ENCODE measurements around the gene MDN1. TPM values are rescaled to one million over a fixed set of nuclear protein-coding genes. Genes with fewer than 3 reads are reported as not detected.

The MDN1 gene
- total and polyA plus RNA-seq, 2 of the 4 experiments (the other 2 are of a cell fraction) = 7.7 to 26.7 TPM

GRCh38 chr6:89803271-89803670 is 16.3 kb downstream of the MDN1 start:
- H3K27me3 ChIP-seq (ENCODE audit: control insufficient read depth, insufficient read depth, low read length) = no peaks in the 10 kb centered on the region
- intact Hi-C loops (cut with micrococcal nuclease) = no loop called here
- H3K14ac ChIP-seq (replicated peaks; ENCODE audit: low read depth, low read length) = no peak overlapping the region
- 92% methylated on average over 4 of the region's 10 CpGs; no CpG with 5 or more reads in 1 of the 2 experiments for WGBS, 2 experiments (ENCODE audit: extremely low coverage in 2 of 2, insufficient read length in 1 of 2)
- no peak overlapping the region for H3K9ac ChIP-seq (ENCODE audit: low read depth, low read length)
- H3K79me1 ChIP-seq (ENCODE audit: low read depth in 1 of 2, low read length in 2 of 2) = peaks cover 15 to 20% of the 10 kb centered on the region in 2 experiments
- no peak for DNase-seq
- no peak overlapping the region for H2BK15ac ChIP-seq (ENCODE audit: low read depth, low read length)
- H3K4me1 ChIP-seq (ENCODE audit: control insufficient read depth, insufficient read depth, low read length) = no peaks in the 10 kb centered on the region
- no peak overlapping the region for H3K4ac ChIP-seq (ENCODE audit: low read depth, low read length)
- no peak for ATAC-seq (ENCODE audit: low read depth)
- no peak overlapping the region for H2AFZ ChIP-seq (replicated peaks; ENCODE audit: low read length, poor library complexity)
- in situ Hi-C loops (cut with MboI; ENCODE audit: low sequenced_read_pairs) = no loop called here
- no peak overlapping the region for H2BK5ac ChIP-seq (ENCODE audit: low read depth, low read length, poor library complexity, severe bottlenecking)
- H3K4me2 ChIP-seq (ENCODE audit: low read depth, low read length) = no peak overlapping the region
- no peak overlapping the region for H3K56ac ChIP-seq (ENCODE audit: extremely low read depth, insufficient read depth, low read length)
- H3K18ac ChIP-seq (ENCODE audit: low read depth, low read length) = no peak overlapping the region
- H4K5ac ChIP-seq (ENCODE audit: low read depth, low read length) = no peak overlapping the region
- peaks cover 4% of the 10 kb centered on the region; the same call in 1 of the 2 replicates for H4K20me1 ChIP-seq (ENCODE audit: insufficient read depth, low read length)
- H3K36me3 ChIP-seq (ENCODE audit: control insufficient read depth, insufficient read depth, low read length) = peaks cover 6% of the 10 kb centered on the region
- no peak overlapping the region for H4K91ac ChIP-seq (ENCODE audit: insufficient read depth, low read depth, low read length)
- H3K9me1 ChIP-seq (ENCODE audit: insufficient read depth, low read length) = no peaks in the 10 kb centered on the region; the same call in 1 of the 2 replicates
- dilution Hi-C loops (cut with HindIII; ENCODE audit: low sequenced_read_pairs, unreplicated experiment) = no loop called here
- no peak overlapping the region for H2BK20ac ChIP-seq (ENCODE audit: low read depth, low read length)
- CTCF ChIA-PET = no interaction called here
- no peak overlapping the region for H3K23ac ChIP-seq (ENCODE audit: low read depth, low read length)
- BruUV-seq (replicated peaks) = no TSS peak
- H3K27ac ChIP-seq (ENCODE audit: insufficient read depth, low read length) = no peak overlapping the region
- POLR2A ChIA-PET (ENCODE audit: unreplicated experiment) = no interaction called here
- H2AK5ac ChIP-seq (ENCODE audit: low read depth, low read length) = no peak overlapping the region
- H4K8ac ChIP-seq (ENCODE audit: low read depth in 2 of 2, low read length in 2 of 2) = no peak overlapping the region
- H2AK9ac ChIP-seq (replicated peaks; ENCODE audit: low read depth, low read length, poor library complexity) = no peak overlapping the region
- no peak for TF ChIP-seq FOS (IDR thresholded peaks at IDR 0.05; ENCODE audit: low read depth, low read length)
- no peak for TF ChIP-seq MXI1 (IDR thresholded peaks at IDR 0.05; ENCODE audit: borderline replicate concordance, low read depth, low read length)
- no peak for TF ChIP-seq RCOR1 (IDR thresholded peaks at IDR 0.05; ENCODE audit: insufficient replicate concordance, low read length)
- no peak for TF ChIP-seq CEBPB (IDR thresholded peaks at IDR 0.05; ENCODE audit: low read depth, low read length)
- no peak for TF ChIP-seq USF2 (IDR thresholded peaks at IDR 0.05; ENCODE audit: low read depth, low read length)
- no peak for TF ChIP-seq SMC3 (IDR thresholded peaks at IDR 0.05; ENCODE audit: low read depth, low read length)
- TF ChIP-seq CHD1 (IDR thresholded peaks at IDR 0.05; ENCODE audit: low read depth, low read length) = no peak
- no peak for TF ChIP-seq RFX5 (IDR thresholded peaks at IDR 0.05; ENCODE audit: low read depth, low read length)
- no peak overlapping the region for H2BK120ac ChIP-seq (ENCODE audit: low read depth, low read length)
- H3K4me3 ChIP-seq (ENCODE audit: insufficient read depth, low read depth, low read length) = no peak overlapping the region
- H3K9me3 ChIP-seq (ENCODE audit: control insufficient read depth, insufficient read depth, low read length) = no peaks in the 10 kb centered on the region
